ENCODE data around the gene SMIM14.

SMIM14 gene

GRCh38 chr4:39530682-39531081 is 108.0 kb downstream of the SMIM14 start:
- no peak overlapping the region for H2AFZ ChIP-seq (ENCODE audit: low read depth, low read length, severe bottlenecking)
- no peaks in the 10 kb centered on the region for H3K27me3 ChIP-seq (ENCODE audit: low read length)
- H3F3A ChIP-seq (ENCODE audit: insufficient read depth), result peaks cover 3% of the 10 kb centered on the region; the same call in 1 of the 2 replicates
- H3K36me3 ChIP-seq (ENCODE audit: low read length), result no peaks in the 10 kb centered on the region
- TF ChIP-seq CTCF (IDR thresholded peaks at IDR 0.05; ENCODE audit: insufficient read depth, low read length, poor library complexity, severe bottlenecking), result no peak
- TF ChIP-seq EZH2phosphoT487 (conservative IDR thresholded peaks at IDR 0.05; ENCODE audit: low read length), result no peak
- no peak overlapping the region for H3K4me2 ChIP-seq (ENCODE audit: low read depth, low read length, poor library complexity, severe bottlenecking)
- no peaks in the 10 kb centered on the region for H4K20me1 ChIP-seq (ENCODE audit: low read depth, low read length)
- H3K9me2 ChIP-seq (replicated peaks; ENCODE audit: insufficient read depth, low read length), result no peaks in the 10 kb centered on the region
- no peak overlapping the region for H3K4me3 ChIP-seq (ENCODE audit: insufficient read depth, low read length, poor library complexity, severe bottlenecking)
- no peaks in the 10 kb centered on the region; the same call in 1 of the 2 replicates for H3K79me2 ChIP-seq (ENCODE audit: insufficient read depth, low read length)
- H3K9me3 ChIP-seq (ENCODE audit: insufficient read depth, low read length), result peaks cover 16% of the 10 kb centered on the region; the same call in 1 of the 2 replicates
- H3K27ac ChIP-seq (ENCODE audit: low read depth, low read length), result no peak overlapping the region
- H3K9ac ChIP-seq (ENCODE audit: low read length), result no peak overlapping the region

GRCh38 chr4:39529534-39529933 is 109.1 kb downstream of the SMIM14 start:
- Histone ChIP-seq H3K79me2 (ENCODE audit: insufficient read depth, low read length) (no peaks in the 10 kb centered on the region; the same call in 1 of the 2 replicates), H3F3A (ENCODE audit: insufficient read depth) (peaks cover 3% of the 10 kb centered on the region; the same call in 1 of the 2 replicates), H3K9me2 (replicated peaks; ENCODE audit: insufficient read depth, low read length) (no peaks in the 10 kb centered on the region), H3K4me3 (ENCODE audit: insufficient read depth, low read length, poor library complexity, severe bottlenecking) (no peak overlapping the region), H2AFZ (ENCODE audit: low read depth, low read length, severe bottlenecking) (no peak overlapping the region), H3K36me3 (ENCODE audit: low read length) (no peaks in the 10 kb centered on the region), H3K27ac (ENCODE audit: low read depth, low read length) (no peak overlapping the region), H3K27me3 (ENCODE audit: low read length) (no peaks in the 10 kb centered on the region), H3K9ac (ENCODE audit: low read length) (no peak overlapping the region), H4K20me1 (ENCODE audit: low read depth, low read length) (no peaks in the 10 kb centered on the region), H3K4me2 (ENCODE audit: low read depth, low read length, poor library complexity, severe bottlenecking) (no peak overlapping the region), H3K9me3 (ENCODE audit: insufficient read depth, low read length) (peaks cover 16% of the 10 kb centered on the region; the same call in 1 of the 2 replicates)
- no peak for TF ChIP-seq EZH2phosphoT487 (conservative IDR thresholded peaks at IDR 0.05; ENCODE audit: low read length)
- no peak for TF ChIP-seq CTCF (IDR thresholded peaks at IDR 0.05; ENCODE audit: insufficient read depth, low read length, poor library complexity, severe bottlenecking)

- Histone ChIP-seq H3K27me3 (ENCODE audit: low read length) (no peaks in the 10 kb centered on the region), H3K79me2 (ENCODE audit: insufficient read depth, low read length) (no peaks in the 10 kb centered on the region; the same call in none of the 2 replicates), H3K27ac (ENCODE audit: low read depth, low read length) (no peak overlapping the region), H3K36me3 (ENCODE audit: low read length) (no peaks in the 10 kb centered on the region), H3K4me3 (ENCODE audit: insufficient read depth, low read length, poor library complexity, severe bottlenecking) (peak overlapping the region; percentile 75), H3K9me2 (replicated peaks; ENCODE audit: insufficient read depth, low read length) (no peaks in the 10 kb centered on the region), H2AFZ (ENCODE audit: low read depth, low read length, severe bottlenecking) (peak overlapping the region; percentile 80), H3K9me3 (ENCODE audit: insufficient read depth, low read length) (peaks cover 16% of the 10 kb centered on the region; the same call in 1 of the 2 replicates), H4K20me1 (ENCODE audit: low read depth, low read length) (no peaks in the 10 kb centered on the region), H3F3A (ENCODE audit: insufficient read depth) (peaks cover 3% of the 10 kb centered on the region; the same call in 1 of the 2 replicates), H3K4me2 (ENCODE audit: low read depth, low read length, poor library complexity, severe bottlenecking) (peak overlapping the region; percentile 73), H3K9ac (ENCODE audit: low read length) (peak overlapping the region; percentile 68)
- no peak for TF ChIP-seq CTCF (IDR thresholded peaks at IDR 0.05; ENCODE audit: insufficient read depth, low read length, poor library complexity, severe bottlenecking)
- no peak for TF ChIP-seq EZH2phosphoT487 (conservative IDR thresholded peaks at IDR 0.05; ENCODE audit: low read length)
Measured at GRCh38 chr4:39528061-39528465, 110.6 kb downstream of the SMIM14 start.
